NCI-H446 treated with DMSO at 0.1 percent for 48 hours (cell line): ENCODE measurements around the gene DGKH.

Experiments
- DNase-seq: peaks from one replicate; lab custom pipeline; 2025; lab: John Stamatoyannopoulos, UW

The DGKH gene

GRCh38 chr13:42039946-42040729 is 8.3 kb upstream of the DGKH start:
- DNase-seq, result peak; percentile 42

- DNase-seq, result no peak
These were observed 7.8 kb upstream of the DGKH start for GRCh38 chr13:42040730-42041010.

GRCh38 chr13:42041011-42041683 is 7.3 kb upstream of the DGKH start:
- no peak for DNase-seq

GRCh38 chr13:42041684-42042035 is 6.8 kb upstream of the DGKH start:
- DNase-seq, result no peak

- DNase-seq, result no peak
These were observed 4.8 kb upstream of the DGKH start for GRCh38 chr13:42043676-42044075.

GRCh38 chr13:42046448-42046847 is 2.0 kb upstream of the DGKH start:
- DNase-seq, result no peak

GRCh38 chr13:42047561-42048341 is 697 bp upstream of the DGKH start:
- no peak for DNase-seq

- peak; percentile 53 for DNase-seq
These were observed 421 bp downstream of the DGKH start for GRCh38 chr13:42048684-42049453.

- no peak for DNase-seq
These were observed 986 bp downstream of the DGKH start for GRCh38 chr13:42049454-42049813.

GRCh38 chr13:42054798-42055499 is 6.5 kb downstream of the DGKH start:
- no peak for DNase-seq

- no peak for DNase-seq
These were observed 7.1 kb downstream of the DGKH start for GRCh38 chr13:42055500-42056085.

GRCh38 chr13:42056146-42056545 is 7.7 kb downstream of the DGKH start:
- no peak for DNase-seq

- DNase-seq, result no peak
These were observed 8.1 kb downstream of the DGKH start for GRCh38 chr13:42056583-42056982.

- DNase-seq, result no peak
These were observed 9.6 kb downstream of the DGKH start for GRCh38 chr13:42057918-42058530.

- no peak for DNase-seq
These were observed 13.5 kb downstream of the DGKH start for GRCh38 chr13:42061943-42062342.

- no peak for DNase-seq
These were observed 14.7 kb downstream of the DGKH start for GRCh38 chr13:42063105-42063504.

- no peak for DNase-seq
These were observed 15.8 kb downstream of the DGKH start for GRCh38 chr13:42064259-42064658.

- no peak for DNase-seq
These were observed 16.5 kb downstream of the DGKH start for GRCh38 chr13:42064966-42065365.

GRCh38 chr13:42065414-42065813 is 17.0 kb downstream of the DGKH start:
- no peak for DNase-seq

GRCh38 chr13:42066542-42066941 is 18.1 kb downstream of the DGKH start:
- DNase-seq, result no peak

GRCh38 chr13:42068886-42069285 is 20.4 kb downstream of the DGKH start:
- no peak for DNase-seq
